ENCODE measurements around the gene EIF4A3. TPM values are rescaled to one million over a fixed set of nuclear protein-coding genes. Genes with fewer than 3 reads are reported as not detected.

EIF4A3 gene
- total and polyA plus RNA-seq, 4 donors = 29.0 to 35.1 (median 33.4) TPM

GRCh38 chr17:80173916-80174315 lies 27.0 kb upstream of the EIF4A3 start:
- Histone ChIP-seq H3K9me3 (ENCODE audit: control insufficient read depth in 4 of 4, low read length in 3 of 4) (no peaks in the 10 kb centered on the region), H3K4me1 (ENCODE audit: control insufficient read depth in 4 of 4, insufficient read depth in 4 of 4, low read length in 3 of 4) (no peaks in the 10 kb centered on the region), H3K36me3 (ENCODE audit: control insufficient read depth in 4 of 4, insufficient read depth in 3 of 4, low read depth in 1 of 4, low read length in 3 of 4) (no peaks in the 10 kb centered on the region), H3K27me3 (ENCODE audit: control insufficient read depth in 4 of 4, insufficient read depth in 4 of 4, low read length in 3 of 4) (no peaks in the 10 kb centered on the region), H3K4me3 (ENCODE audit: low read depth in 1 of 3, low read length in 3 of 3) (no peak overlapping the region), H3K27ac (ENCODE audit: low read depth in 1 of 2, low read length in 2 of 2) (no peak overlapping the region), H3K9ac (ENCODE audit: low read depth in 1 of 2, low read length in 2 of 2) (no peak overlapping the region)
- DNase-seq (ENCODE audit: low spot score) = no peak
- 93% methylated on average over 6 of the region's 6 CpGs for WGBS
- no peak for TF ChIP-seq RXRA (IDR thresholded peaks at IDR 0.05)
- TF ChIP-seq ATF3 (IDR thresholded peaks at IDR 0.05) = no peak
- no peak for TF ChIP-seq FOXA2 (IDR thresholded peaks at IDR 0.05)
- no peak for TF ChIP-seq RAD21 (IDR thresholded peaks at IDR 0.05)
- no peak for TF ChIP-seq GABPA (IDR thresholded peaks at IDR 0.05 in 1 of 2, conservative IDR thresholded peaks at IDR 0.05 in 1 of 2)
- TF ChIP-seq NR2F2 (IDR thresholded peaks at IDR 0.05) = no peak
- TF ChIP-seq YY1 (IDR thresholded peaks at IDR 0.05) = no peak
- no peak for TF ChIP-seq TAF1 (conservative IDR thresholded peaks at IDR 0.05)

- no peak for TF ChIP-seq ATF3 (IDR thresholded peaks at IDR 0.05)
- no peak for TF ChIP-seq JUND (IDR thresholded peaks at IDR 0.05)
- H3K36me3 ChIP-seq (ENCODE audit: control insufficient read depth in 4 of 4, insufficient read depth in 3 of 4, low read depth in 1 of 4, low read length in 3 of 4) = no peaks in the 10 kb centered on the region
- H3K9ac ChIP-seq (ENCODE audit: low read depth in 1 of 2, low read length in 2 of 2) = no peak overlapping the region
- DNase-seq (ENCODE audit: low spot score) = no peak
- H3K27ac ChIP-seq (ENCODE audit: low read depth in 1 of 2, low read length in 2 of 2) = no peak overlapping the region
- H3K4me1 ChIP-seq (ENCODE audit: control insufficient read depth in 4 of 4, insufficient read depth in 4 of 4, low read length in 3 of 4) = no peaks in the 10 kb centered on the region
- H3K27me3 ChIP-seq (ENCODE audit: control insufficient read depth in 4 of 4, insufficient read depth in 4 of 4, low read length in 3 of 4) = no peaks in the 10 kb centered on the region
- H3K4me3 ChIP-seq (ENCODE audit: low read depth in 1 of 3, low read length in 3 of 3) = no peak overlapping the region
- 80% methylated on average over 12 of the region's 12 CpGs for WGBS
- H3K9me3 ChIP-seq (ENCODE audit: control insufficient read depth in 4 of 4, low read length in 3 of 4) = no peaks in the 10 kb centered on the region
Measured at GRCh38 chr17:80173126-80173525, 26.2 kb upstream of the EIF4A3 start.

- WGBS = 89% methylated on average over 7 of the region's 7 CpGs
Measured at GRCh38 chr17:80171681-80172080, 24.8 kb upstream of the EIF4A3 start.

More at GRCh38 chr17:80171681-80172080, 24.8 kb upstream of the EIF4A3 start:
- Histone ChIP-seq H3K36me3 (ENCODE audit: control insufficient read depth in 4 of 4, insufficient read depth in 3 of 4, low read depth in 1 of 4, low read length in 3 of 4) (no peaks in the 10 kb centered on the region), H3K27ac (ENCODE audit: low read depth in 1 of 2, low read length in 2 of 2) (no peak overlapping the region), H3K9me3 (ENCODE audit: control insufficient read depth in 4 of 4, low read length in 3 of 4) (no peaks in the 10 kb centered on the region), H3K27me3 (ENCODE audit: control insufficient read depth in 4 of 4, insufficient read depth in 4 of 4, low read length in 3 of 4) (no peaks in the 10 kb centered on the region), H3K4me3 (ENCODE audit: low read depth in 1 of 3, low read length in 3 of 3) (no peak overlapping the region), H3K9ac (ENCODE audit: low read depth in 1 of 2, low read length in 2 of 2) (no peak overlapping the region), H3K4me1 (ENCODE audit: control insufficient read depth in 4 of 4, insufficient read depth in 4 of 4, low read length in 3 of 4) (no peaks in the 10 kb centered on the region)
- no peak for DNase-seq (ENCODE audit: low spot score)
- no peak for TF ChIP-seq REST (IDR thresholded peaks at IDR 0.05)

Data from liver (tissue), 9 donors.